ENCODE results near the gene AP4B1. TPM values are rescaled to one million over a fixed set of nuclear protein-coding genes. Genes with fewer than 3 reads are reported as not detected.
"Not testable (repeated sequence)": the region's sequence is repeated elsewhere in the genome, so short reads cannot be mapped to it uniquely, and the experiment has no call there.

AP4B1 gene
- total and polyA plus RNA-seq, 3 experiments from 2014 or later: 12.1 to 36.2 (median 33.7) TPM

- H3K9me3 ChIP-seq (ENCODE audit: low read length): no peaks in the 10 kb centered on the region
- Mint-ChIP-seq H3K36me3 (peaks cover 11 to 69% (median 22%) of the 10 kb centered on the region in 3 donors), H3K4me1 (peaks cover 22 to 35% (median 32%) of the 10 kb centered on the region in 3 donors), H3K27me3 (no peaks in the 10 kb centered on the region), H3K9me3 (no peaks in the 10 kb centered on the region), H3K4me3 (no peak overlapping the region), H3K27ac (peak overlapping the region in 7 of 8 donors; percentile 6 to 75 (median 20))
- H3K4me3 ChIP-seq (ENCODE audit: low read length): no peak overlapping the region
- CTCF ChIA-PET: interaction anchor here (1.0 to 1.5 kb wide), 2 partner anchors 97 to 107 kb away, joined by 3 read pairs; no protein-coding TSS in a partner anchor
- no peaks in the 10 kb centered on the region for H3K27me3 ChIP-seq (ENCODE audit: insufficient read depth, low read length, poor library complexity, severe bottlenecking)
- POLR2A ChIA-PET: no interaction called here
- H3K4me1 ChIP-seq (ENCODE audit: insufficient read depth, low read length): peaks cover 20% of the 10 kb centered on the region
- peaks cover 17% of the 10 kb centered on the region for H3K36me3 ChIP-seq (ENCODE audit: insufficient read depth, low read length)
- no peak for DNase-seq
- no peak overlapping the region for H3K27ac ChIP-seq (ENCODE audit: low read depth, low read length)
Measured at GRCh38 chr1:113856401-113856790, 48.2 kb downstream of the AP4B1 start.

- Mint-ChIP-seq H3K36me3 (peaks cover 11 to 72% (median 23%) of the 10 kb centered on the region in 3 donors), H3K27ac (peak overlapping the region in 6 of 8 donors; percentile 6 to 75 (median 44)), H3K4me3 (no peak overlapping the region), H3K9me3 (no peaks in the 10 kb centered on the region), H3K4me1 (peaks cover 20 to 33% (median 29%) of the 10 kb centered on the region in 3 donors), H3K27me3 (no peaks in the 10 kb centered on the region)
- Histone ChIP-seq H3K4me3 (ENCODE audit: low read length) (no peak overlapping the region), H3K36me3 (ENCODE audit: insufficient read depth, low read length) (peaks cover 17% of the 10 kb centered on the region), H3K9me3 (ENCODE audit: low read length) (no peaks in the 10 kb centered on the region), H3K27me3 (ENCODE audit: insufficient read depth, low read length, poor library complexity, severe bottlenecking) (no peaks in the 10 kb centered on the region), H3K27ac (ENCODE audit: low read depth, low read length) (no peak overlapping the region), H3K4me1 (ENCODE audit: insufficient read depth, low read length) (peaks cover 18% of the 10 kb centered on the region)
- DNase-seq: no peak
- POLR2A ChIA-PET: no interaction called here
- CTCF ChIA-PET: interaction anchor here (1.0 to 1.5 kb wide), 2 partner anchors 98 to 108 kb away, joined by 3 read pairs; no protein-coding TSS in a partner anchor
Measured at GRCh38 chr1:113855630-113856400, 48.8 kb downstream of the AP4B1 start.

- Mint-ChIP-seq H3K27ac (peak overlapping the region in 7 of 8 donors; percentile 9 to 70 (median 63)), H3K4me3 (no peak overlapping the region), H3K9me3 (no peaks in the 10 kb centered on the region), H3K27me3 (no peaks in the 10 kb centered on the region), H3K4me1 (peaks cover 16 to 27% (median 24%) of the 10 kb centered on the region in 3 donors), H3K36me3 (peaks cover 15 to 76% (median 26%) of the 10 kb centered on the region in 3 donors)
- CTCF ChIA-PET: no interaction called here
- POLR2A ChIA-PET: no interaction called here
- no peak for DNase-seq
- Histone ChIP-seq H3K4me1 (ENCODE audit: insufficient read depth, low read length) (peaks cover 13% of the 10 kb centered on the region), H3K36me3 (ENCODE audit: insufficient read depth, low read length) (peaks cover 17% of the 10 kb centered on the region), H3K4me3 (ENCODE audit: low read length) (no peak overlapping the region), H3K27me3 (ENCODE audit: insufficient read depth, low read length, poor library complexity, severe bottlenecking) (no peaks in the 10 kb centered on the region), H3K9me3 (ENCODE audit: low read length) (no peaks in the 10 kb centered on the region), H3K27ac (ENCODE audit: low read depth, low read length) (no peak overlapping the region)
Measured at GRCh38 chr1:113854234-113854633, 50.4 kb downstream of the AP4B1 start.

GRCh38 chr1:113852694-113853093 is 51.9 kb downstream of the AP4B1 start:
- H3K4me3 Mint-ChIP-seq; POLR2A ChIA-PET; DNase-seq; H3K9me3 ChIP-seq (ENCODE audit: low read length); H3K4me1 ChIP-seq (ENCODE audit: insufficient read depth, low read length); H3K9me3 Mint-ChIP-seq; H3K27me3 ChIP-seq (ENCODE audit: insufficient read depth, low read length, poor library complexity, severe bottlenecking); CTCF ChIA-PET; H3K4me3 ChIP-seq (ENCODE audit: low read length); H3K27me3 Mint-ChIP-seq; H3K27ac ChIP-seq (ENCODE audit: low read depth, low read length): not testable (repeated sequence)
- peaks cover 13% of the 10 kb centered on the region for H3K36me3 ChIP-seq (ENCODE audit: insufficient read depth, low read length)
- Mint-ChIP-seq H3K4me1 (peaks cover 13 to 22% (median 19%) of the 10 kb centered on the region in 3 donors), H3K27ac (peak overlapping the region in 5 of 8 donors; percentile 36 to 84 (median 60)), H3K36me3 (peaks cover 17 to 75% (median 26%) of the 10 kb centered on the region in 3 donors)

GRCh38 chr1:113850127-113850796 is 54.3 kb downstream of the AP4B1 start:
- POLR2A ChIA-PET: interaction anchor here (0.5 to 1.4 kb wide), 6 partner anchors 10 to 98 kb away, joined by 3 to 6 read pairs (median 5); partner anchors contain the start of gene AP4B1
- Mint-ChIP-seq H3K4me1 (peaks cover 13 to 23% (median 19%) of the 10 kb centered on the region in 3 donors), H3K27ac (peak overlapping the region; percentile 71 to 95 (median 84)), H3K9me3 (peaks cover 0 to 4% (median 0%) of the 10 kb centered on the region in 5 donors), H3K4me3 (peak overlapping the region in 4 of 7 donors; percentile 5 to 52 (median 30)), H3K27me3 (no peaks in the 10 kb centered on the region), H3K36me3 (peaks cover 28 to 76% (median 36%) of the 10 kb centered on the region in 3 donors)
- no peak overlapping the region for H3K27ac ChIP-seq (ENCODE audit: low read depth, low read length)
- no peak overlapping the region for H3K4me3 ChIP-seq (ENCODE audit: low read length)
- CTCF ChIA-PET: interaction anchor here (0.9 kb wide), 1 partner anchor 15 kb away, joined by 3 read pairs; no protein-coding TSS in a partner anchor
- peak in 1 of 5 donors; percentile 30 for DNase-seq
- peaks cover 17% of the 10 kb centered on the region for H3K36me3 ChIP-seq (ENCODE audit: insufficient read depth, low read length)
- H3K9me3 ChIP-seq (ENCODE audit: low read length): no peaks in the 10 kb centered on the region
- no peaks in the 10 kb centered on the region for H3K27me3 ChIP-seq (ENCODE audit: insufficient read depth, low read length, poor library complexity, severe bottlenecking)
- peaks cover 10% of the 10 kb centered on the region for H3K4me1 ChIP-seq (ENCODE audit: insufficient read depth, low read length)

GRCh38 chr1:113849072-113849471 is 55.5 kb downstream of the AP4B1 start:
- Mint-ChIP-seq H3K9me3 (peaks cover 0 to 4% (median 0%) of the 10 kb centered on the region in 5 donors), H3K27me3 (no peaks in the 10 kb centered on the region), H3K27ac (peak overlapping the region in 1 of 8 donors; percentile 27), H3K4me1 (peaks cover 15 to 21% (median 19%) of the 10 kb centered on the region in 3 donors), H3K36me3 (peaks cover 22 to 68% (median 31%) of the 10 kb centered on the region in 3 donors), H3K4me3 (no peak overlapping the region)
- CTCF ChIA-PET: no interaction called here
- no peaks in the 10 kb centered on the region for H3K27me3 ChIP-seq (ENCODE audit: insufficient read depth, low read length, poor library complexity, severe bottlenecking)
- no peak overlapping the region for H3K4me3 ChIP-seq (ENCODE audit: low read length)
- DNase-seq: no peak
- peaks cover 10% of the 10 kb centered on the region for H3K4me1 ChIP-seq (ENCODE audit: insufficient read depth, low read length)
- POLR2A ChIA-PET: no interaction called here
- no peak overlapping the region for H3K27ac ChIP-seq (ENCODE audit: low read depth, low read length)
- peaks cover 10% of the 10 kb centered on the region for H3K36me3 ChIP-seq (ENCODE audit: insufficient read depth, low read length)
- no peaks in the 10 kb centered on the region for H3K9me3 ChIP-seq (ENCODE audit: low read length)

- H3K36me3 ChIP-seq (ENCODE audit: insufficient read depth, low read length): peaks cover 10% of the 10 kb centered on the region
- no peaks in the 10 kb centered on the region for H3K27me3 ChIP-seq (ENCODE audit: insufficient read depth, low read length, poor library complexity, severe bottlenecking)
- Mint-ChIP-seq H3K4me3 (no peak overlapping the region), H3K9me3 (peaks cover 0 to 4% (median 0%) of the 10 kb centered on the region in 5 donors), H3K4me1 (peaks cover 15 to 22% (median 19%) of the 10 kb centered on the region in 3 donors), H3K36me3 (peaks cover 29 to 72% (median 31%) of the 10 kb centered on the region in 3 donors), H3K27ac (peak overlapping the region in 7 of 8 donors; percentile 5 to 88 (median 35)), H3K27me3 (no peaks in the 10 kb centered on the region)
- ChIA-PET CTCF (no interaction called here), POLR2A (no interaction called here)
- peaks cover 10% of the 10 kb centered on the region for H3K4me1 ChIP-seq (ENCODE audit: insufficient read depth, low read length)
- no peak overlapping the region for H3K27ac ChIP-seq (ENCODE audit: low read depth, low read length)
- no peak for DNase-seq
- no peaks in the 10 kb centered on the region for H3K9me3 ChIP-seq (ENCODE audit: low read length)
- H3K4me3 ChIP-seq (ENCODE audit: low read length): no peak overlapping the region
Measured at GRCh38 chr1:113846391-113847035, 58.1 kb downstream of the AP4B1 start.
